Testis (tissue), 2 donors: ENCODE results near the gene MVB12A.

Experiments
- POLR2A ChIP-seq: fragments of 450-650 bp; IDR thresholded peaks from one replicate; pipeline ENCODE4 v1.6.1; 2017; ENCODE audit warnings: antibody characterized with exemption, mild to moderate bottlenecking, moderate library complexity
- TF ChIP-seq, protein P1 (sequence below), 3 experiments: fragments of 450-650 bp in 2 of 3; fragments of 200-600 bp in 1 of 3; sonication (generic) in 1 of 3; IDR thresholded peaks; one replicate each; pipeline ENCODE4 v1.5.1; 2016 to 2019; ENCODE audit warnings: antibody characterized with exemption in 3 of 3, mild to moderate bottlenecking in 2 of 3, moderate library complexity in 1 of 3

DNA sequence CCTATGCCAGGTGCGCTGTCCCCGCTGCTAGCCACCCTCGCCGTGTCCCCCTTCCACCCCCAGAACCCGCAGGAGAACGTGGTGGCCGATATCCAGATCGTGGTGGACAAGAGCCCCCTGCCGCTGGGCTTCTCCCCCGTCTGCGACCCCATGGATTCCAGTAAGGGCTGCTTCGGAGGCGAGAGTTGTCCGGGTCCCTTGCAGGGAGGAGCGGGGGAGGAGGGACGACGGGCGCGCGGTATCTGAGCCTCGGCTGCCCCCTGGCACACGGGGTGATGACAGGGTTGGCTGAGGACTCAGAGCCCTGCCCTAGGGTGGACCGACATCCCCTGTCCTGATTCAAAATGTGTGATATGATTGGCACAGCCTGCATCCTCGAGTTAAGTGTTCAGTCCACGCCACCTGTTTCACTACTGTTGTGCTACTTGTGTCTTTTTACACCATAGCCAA is 653 bp downstream of the MVB12A start:
- TF ChIP-seq, protein P1, sequence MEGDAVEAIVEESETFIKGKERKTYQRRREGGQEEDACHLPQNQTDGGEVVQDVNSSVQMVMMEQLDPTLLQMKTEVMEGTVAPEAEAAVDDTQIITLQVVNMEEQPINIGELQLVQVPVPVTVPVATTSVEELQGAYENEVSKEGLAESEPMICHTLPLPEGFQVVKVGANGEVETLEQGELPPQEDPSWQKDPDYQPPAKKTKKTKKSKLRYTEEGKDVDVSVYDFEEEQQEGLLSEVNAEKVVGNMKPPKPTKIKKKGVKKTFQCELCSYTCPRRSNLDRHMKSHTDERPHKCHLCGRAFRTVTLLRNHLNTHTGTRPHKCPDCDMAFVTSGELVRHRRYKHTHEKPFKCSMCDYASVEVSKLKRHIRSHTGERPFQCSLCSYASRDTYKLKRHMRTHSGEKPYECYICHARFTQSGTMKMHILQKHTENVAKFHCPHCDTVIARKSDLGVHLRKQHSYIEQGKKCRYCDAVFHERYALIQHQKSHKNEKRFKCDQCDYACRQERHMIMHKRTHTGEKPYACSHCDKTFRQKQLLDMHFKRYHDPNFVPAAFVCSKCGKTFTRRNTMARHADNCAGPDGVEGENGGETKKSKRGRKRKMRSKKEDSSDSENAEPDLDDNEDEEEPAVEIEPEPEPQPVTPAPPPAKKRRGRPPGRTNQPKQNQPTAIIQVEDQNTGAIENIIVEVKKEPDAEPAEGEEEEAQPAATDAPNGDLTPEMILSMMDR (IDR thresholded peaks at IDR 0.05): no peak
- no peak for TF ChIP-seq POLR2A
